LoVo (cell line): ENCODE measurements around the gene FLACC1.
"Not testable (repeated sequence)": the region's sequence is repeated elsewhere in the genome, so short reads cannot be mapped to it uniquely, and the experiment has no call there.

Source experiments
- DNase-seq: peaks from one replicate; pipeline ENCODE4 v3.0.0-alpha.2; 2016; ENCODE audit warnings: low spot score

The FLACC1 gene, protein sequence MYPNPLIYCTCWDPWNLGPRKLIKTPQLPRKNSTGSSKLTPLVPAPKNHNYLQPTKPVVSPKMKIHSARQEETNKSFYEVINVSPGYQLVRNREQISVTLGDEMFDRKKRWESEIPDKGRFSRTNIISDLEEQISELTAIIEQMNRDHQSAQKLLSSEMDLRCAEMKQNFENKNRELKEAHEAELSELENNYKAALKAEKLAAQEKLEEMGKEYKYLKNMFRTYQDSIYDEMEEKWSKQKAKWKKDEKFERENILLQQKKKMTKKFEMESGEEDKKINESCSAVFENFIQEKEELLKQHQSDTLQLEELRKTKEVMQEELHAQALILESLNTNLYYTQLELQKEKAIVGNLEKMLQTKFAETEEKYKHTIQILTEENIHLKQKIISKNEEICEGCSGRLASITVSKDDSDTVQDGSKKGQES

DNA sequence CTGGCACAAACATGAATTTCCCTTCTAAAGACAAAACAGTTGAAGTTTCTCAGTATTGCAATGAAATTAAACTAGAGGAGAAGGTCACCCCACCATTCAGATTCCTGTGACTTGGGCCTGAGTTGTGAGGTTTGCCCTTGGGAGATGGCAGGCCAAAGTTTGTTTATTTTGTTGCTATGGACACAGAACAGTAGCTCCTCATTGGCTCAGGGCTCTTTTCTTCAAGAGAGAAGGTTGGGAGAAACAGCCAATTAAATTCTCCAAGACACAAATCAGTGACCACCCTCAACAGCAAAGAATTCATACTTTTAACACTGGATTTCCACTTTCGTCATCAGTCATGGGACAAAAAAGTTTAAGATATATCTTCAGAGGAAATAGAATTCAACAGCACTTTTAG lies at the start of gene FLACC1:
FLACC1 (minus strand) TSS at position 125 of the 400 bp plus-strand sequence. CDS start 5,941 bp downstream, outside the sequence.
- no peak for DNase-seq

DNA sequence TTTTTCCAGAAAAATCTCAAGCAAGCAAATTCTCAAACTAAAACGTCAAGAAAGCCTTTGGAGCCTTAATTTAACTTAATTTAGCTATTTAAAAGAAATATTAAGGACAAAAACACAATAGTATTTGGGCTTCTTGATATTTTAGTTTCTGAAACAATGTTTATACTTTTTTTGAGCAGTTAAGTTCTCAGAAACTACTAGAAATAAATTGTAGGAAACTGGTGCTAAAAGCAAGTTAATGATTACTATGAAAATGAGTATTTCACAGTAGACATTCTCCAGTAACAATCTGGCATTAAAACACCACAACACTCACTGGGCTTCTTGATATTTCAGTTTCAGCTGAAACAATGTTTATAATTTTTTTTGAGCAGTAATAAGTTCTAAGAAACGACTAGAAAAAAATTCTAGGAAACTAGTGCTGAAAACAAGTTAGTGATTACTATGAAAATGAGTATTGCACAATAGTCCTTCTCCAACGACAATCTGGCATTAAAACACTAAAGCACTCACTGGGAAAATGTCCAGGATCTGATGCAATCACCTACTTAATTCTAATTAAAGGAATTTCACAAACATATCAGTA lies 49.0 kb upstream of the FLACC1 start:
- DNase-seq = peak; percentile 68

DNA sequence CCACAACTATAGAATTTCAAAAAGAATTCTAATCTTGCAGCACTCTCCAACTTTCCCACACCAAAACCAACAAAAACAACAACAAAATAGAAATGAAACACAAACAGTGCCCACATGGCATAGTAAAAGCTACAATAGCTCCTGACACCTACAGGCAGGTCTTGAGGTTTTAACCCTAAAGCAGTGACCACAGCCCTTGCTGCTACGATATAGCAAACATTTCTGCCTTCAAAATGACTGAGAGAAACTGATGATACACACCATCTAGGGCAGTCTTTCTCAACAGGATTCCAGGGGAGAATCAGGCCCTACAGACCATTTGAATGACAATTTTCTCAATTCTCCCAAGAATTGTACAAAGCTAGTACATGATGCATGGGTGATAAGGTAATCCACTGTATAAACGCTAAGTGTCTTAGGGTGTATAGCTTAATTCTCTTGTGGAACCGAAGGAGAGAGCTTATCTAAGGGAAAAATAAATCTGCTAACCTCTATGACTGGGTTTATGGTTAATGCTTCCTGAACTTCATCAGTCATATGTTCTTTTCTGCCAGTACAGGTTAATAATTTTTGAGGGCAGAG lies 47.6 kb upstream of the FLACC1 start:
- DNase-seq = no peak

DNA sequence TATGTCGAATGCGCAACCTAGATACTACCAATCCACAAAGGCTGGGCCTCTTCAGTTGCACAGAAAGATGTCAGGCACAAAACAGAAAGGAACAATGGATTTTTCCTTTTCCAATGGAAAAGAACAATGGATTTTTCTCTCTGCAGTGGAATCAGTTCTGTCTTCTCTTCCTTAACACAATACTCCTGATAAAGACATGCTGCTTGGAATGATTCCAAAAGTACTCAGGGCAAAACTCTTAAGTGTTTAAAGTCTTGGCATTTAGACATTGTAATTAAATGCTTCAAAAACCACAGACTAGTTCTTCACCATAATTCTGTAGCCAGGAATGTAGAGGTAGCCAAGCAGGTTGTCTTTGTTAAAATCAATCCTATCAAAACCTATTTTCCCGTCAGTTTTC lies 46.7 kb upstream of the FLACC1 start:
- DNase-seq = peak; percentile 55

DNA sequence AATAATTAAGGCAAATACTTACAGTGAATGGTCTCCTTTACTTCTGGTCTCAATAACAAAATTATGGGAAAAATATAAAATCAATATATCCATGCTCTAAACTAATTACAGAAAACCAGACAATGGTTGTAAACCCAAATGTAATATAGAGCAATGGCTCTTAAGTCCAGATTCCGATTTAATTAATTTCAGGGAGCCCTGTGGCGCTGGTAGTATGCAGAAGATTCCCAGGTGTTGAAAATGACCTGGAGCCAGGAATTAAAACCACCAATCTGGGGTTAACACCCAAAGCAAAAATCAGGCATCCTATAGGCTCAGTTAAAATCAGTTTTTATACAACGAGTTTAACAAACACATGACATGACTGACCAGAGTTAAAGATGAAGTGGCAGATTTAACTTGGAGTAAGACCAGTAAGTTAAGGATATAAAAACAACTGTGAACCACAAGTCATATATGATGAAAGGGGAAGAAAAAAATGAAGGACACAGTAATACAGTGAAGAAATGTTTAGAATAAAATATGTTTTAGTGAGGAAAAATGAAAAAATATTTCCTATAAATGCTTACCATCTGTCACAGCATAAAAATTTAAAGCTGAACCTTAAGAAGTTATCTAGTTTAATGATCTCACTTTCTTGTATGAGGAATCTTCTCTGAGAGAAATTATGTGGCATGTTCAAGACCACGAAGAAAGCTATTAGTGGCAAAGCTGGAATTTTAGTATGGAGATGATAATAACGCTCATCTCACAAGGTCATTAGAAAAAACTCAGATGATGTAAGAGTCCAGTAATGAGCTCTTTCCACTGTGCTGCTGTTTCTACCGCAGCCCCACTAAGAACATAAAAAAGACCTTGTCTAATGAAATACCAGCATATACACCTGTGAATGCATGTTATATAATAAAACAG lies 45.8 kb upstream of the FLACC1 start:
- peak; percentile 18 for DNase-seq

DNA sequence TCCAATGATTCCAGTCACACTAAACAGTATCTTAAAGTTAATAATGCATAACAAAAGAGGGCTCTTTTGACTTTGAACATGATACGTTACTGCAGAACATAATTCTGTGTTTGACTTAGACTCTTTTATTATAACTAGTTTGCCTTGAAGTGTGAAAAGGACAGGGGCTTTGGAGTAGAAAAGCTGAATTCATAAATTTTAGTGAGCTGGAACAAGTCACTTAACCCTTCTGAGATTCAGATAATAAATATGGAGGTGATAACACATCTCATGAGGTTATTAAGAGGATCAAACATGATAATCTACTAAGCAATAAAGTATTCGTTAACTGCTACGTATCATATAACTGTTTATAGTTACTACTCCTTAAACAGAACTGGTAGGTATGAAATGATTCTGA lies 44.7 kb upstream of the FLACC1 start:
- no peak for DNase-seq

DNA sequence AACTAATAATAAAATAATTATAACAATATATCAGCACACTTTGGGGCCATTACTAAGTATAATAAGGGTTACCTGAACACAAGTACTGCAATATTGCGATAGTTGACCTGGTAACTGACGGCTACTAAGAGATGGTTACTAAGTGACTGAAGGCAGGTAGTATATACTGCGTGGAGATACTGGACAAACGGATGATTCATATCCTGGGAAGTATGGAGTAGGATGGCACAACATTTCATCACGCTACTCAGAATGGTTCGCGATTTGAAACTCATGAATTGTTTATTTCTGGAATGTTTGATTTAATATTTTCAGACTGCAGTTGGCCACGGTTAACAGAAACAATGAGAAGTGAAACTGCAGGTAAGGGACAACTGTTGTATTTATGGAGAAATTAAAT lies 39.5 kb upstream of the FLACC1 start:
- DNase-seq = no peak

DNA sequence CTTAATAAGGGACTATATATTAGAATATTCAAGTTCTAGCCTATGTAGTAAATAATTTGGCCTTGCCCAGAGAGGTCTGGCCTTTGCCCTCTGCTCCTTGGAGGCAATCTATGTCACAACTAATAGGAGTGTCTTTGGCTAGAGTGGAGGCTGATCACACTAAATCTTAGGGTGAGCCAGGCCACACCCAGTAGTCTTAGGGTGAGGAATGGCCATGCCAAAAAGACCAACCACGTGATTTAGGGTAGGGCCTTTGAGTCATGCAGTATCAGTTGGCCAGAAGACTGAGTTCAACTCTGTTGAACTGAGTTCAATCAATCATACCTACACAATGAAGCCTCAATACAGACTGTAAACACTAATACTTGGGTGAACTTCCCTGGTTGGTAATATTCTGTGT lies 26.0 kb upstream of the FLACC1 start:
- peak; percentile 37 for DNase-seq

DNA sequence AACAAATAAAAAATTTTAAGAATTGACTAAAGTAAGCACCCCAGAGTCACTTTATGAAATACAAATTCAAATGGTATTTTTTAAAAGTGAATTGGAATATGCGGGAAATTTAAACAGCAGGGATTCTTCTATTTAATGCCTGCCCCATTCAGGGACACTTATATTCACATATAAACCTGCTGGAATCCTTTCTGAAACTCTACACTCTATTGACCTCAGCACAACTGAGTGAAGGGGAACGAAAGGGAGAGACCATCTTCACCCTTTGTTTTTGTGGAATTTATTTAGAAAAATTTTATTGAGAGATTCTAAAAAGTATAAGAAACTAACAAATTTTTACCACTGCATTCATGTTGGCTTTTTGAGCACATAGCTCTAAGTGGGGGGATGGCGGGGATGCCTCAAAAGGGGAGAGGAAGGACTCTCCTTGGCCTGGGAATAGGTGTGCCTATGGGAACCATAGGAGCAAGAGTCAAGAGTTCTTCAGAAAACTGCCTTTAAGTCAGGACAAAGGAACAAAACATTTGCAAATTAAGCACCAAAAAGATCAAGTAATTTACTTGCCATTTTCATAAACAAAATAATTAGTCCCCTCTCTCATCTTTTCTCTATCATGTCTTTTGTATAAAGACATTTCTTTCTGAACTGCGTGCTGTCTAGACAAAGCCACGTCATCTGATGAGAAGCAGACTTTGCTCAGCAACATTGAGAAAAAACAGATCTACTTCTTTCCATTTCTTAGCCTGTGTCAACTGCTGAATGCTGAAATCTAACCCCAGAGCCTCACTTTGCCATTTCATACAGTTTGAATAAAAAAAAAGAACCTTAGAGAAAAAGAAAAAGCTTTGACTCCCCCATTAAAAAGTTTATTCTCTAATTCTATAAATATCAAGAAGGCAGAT lies 21.6 kb upstream of the FLACC1 start:
- DNase-seq = no peak

DNA sequence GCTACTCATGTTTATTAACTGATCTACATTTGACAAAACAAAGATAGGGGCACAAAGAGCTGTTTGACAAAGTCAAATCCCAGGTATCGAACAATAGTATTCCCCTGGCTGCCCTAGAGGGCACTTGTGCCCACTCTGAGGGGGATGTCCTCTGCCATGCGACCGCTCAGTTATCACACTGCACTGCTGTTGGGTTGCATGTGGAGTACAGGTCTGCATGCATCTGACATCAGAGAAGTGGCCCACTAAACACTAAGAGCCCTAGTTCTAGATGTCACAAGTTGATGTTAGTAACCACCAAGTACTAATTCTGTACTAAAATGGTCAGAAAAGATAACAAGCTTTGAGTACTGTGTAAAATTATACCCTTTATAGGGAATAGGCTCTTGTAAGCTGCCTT lies 20.1 kb upstream of the FLACC1 start:
- no peak for DNase-seq

DNA sequence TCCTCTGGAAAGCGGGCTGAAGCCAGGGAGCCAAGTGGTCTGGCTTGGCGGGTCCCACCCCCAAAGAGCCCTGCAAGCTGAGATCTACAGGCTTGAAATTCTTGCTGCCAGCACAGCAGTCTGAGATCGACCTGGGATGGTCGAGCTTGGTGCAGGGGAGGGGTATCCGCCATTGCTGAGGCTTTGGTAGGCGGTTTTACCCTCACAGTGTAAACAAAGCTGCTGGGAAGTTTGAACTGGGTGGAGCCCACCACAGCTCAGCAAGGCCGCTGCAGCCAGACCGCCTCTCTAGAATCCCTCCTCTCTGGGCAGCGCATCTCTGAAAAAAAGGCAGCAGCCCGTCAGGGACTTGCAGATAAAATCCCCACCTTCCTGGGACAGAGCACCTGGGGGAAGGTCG lies 12.6 kb upstream of the FLACC1 start:
- DNase-seq = no peak

DNA sequence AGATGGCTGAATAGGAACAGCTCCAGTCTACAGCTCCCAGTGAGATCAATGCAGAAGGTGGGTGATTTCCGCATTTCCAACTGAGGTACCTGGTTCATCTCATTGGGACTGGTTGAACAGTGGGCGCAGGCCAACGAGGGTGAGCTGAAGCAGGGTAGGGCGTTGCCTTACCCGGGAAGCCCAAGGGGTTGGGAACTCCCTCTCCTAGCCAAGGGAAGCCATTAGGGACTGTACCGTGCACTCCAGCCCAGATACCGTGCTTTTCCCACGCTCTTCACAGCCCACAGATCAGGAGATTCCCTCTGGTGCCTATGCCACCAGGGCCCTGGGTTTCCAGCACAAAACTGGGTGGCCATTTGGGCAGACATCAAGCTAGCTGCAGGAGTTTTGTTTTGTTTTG lies 12.2 kb upstream of the FLACC1 start:
- not testable (repeated sequence) for DNase-seq

DNA sequence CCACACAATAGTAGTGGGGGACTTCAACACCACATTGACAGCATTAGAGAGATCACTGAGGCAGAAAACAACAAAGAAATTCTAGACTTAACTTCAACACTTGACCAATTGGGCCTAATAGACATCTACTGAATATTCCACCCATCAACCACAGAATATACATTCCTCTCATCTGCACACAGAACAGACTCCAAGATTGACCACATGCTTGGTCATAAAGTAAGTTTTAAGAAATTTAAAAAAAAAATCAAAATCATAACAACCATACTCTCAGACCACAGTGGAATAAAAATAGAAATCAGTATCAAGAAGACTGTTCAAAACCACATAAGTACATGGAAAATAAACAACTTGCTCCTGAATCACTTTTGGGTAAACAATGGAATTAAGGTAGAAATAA lies 9.0 kb upstream of the FLACC1 start:
- DNase-seq = no peak

DNA sequence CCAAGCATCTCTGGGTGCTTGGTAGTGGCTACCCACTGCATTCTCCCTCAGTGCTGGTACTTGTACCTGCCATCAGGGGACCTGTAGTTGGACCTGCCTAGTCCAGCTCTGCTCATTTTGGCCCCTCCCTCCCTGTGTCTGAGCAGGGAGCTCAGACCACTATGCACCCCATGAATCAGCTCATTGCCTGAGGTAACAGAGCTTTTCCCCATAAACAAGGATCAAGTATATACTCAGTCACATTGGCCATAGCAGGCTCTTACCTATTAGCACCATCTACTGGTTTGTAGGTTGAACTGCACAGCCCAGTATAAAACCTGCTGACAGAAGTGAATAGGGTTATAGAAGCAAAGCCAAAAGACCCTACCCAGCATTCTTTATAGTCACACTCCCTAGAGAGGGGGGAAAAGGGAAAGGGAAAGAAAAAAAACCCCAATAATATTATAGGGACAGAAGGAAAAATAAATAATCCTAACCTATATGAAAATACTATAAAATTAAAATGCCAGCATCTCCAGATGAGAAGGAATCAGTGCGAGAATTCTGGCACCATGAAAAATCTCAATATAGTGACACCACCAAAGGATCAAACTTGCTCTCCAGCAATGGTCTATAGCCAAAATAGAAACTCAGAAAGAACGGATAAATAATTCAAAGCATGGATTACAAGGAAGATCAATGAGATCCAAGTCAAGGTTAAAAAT lies 6.9 kb upstream of the FLACC1 start:
- peak; percentile 44 for DNase-seq

DNA sequence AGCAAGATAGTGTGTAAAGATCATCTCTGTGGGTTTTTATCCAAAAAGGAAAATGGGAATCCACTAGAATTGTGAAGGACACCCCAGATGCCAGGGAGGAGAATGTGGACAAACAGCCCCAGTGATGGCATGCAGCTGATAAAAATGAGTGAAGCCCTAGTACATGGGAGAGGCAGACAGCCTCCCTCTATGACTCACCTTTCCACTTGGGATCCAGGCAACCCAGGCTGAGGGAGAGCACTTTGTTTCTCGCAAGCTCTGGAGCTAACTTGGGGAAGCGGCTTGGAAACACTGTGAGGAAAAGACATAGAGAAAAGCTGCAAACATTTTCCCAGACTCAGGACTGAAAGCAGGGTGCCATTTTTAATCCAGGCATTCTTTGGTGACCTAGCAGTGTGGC lies 5.3 kb upstream of the FLACC1 start:
- no peak for DNase-seq

DNA sequence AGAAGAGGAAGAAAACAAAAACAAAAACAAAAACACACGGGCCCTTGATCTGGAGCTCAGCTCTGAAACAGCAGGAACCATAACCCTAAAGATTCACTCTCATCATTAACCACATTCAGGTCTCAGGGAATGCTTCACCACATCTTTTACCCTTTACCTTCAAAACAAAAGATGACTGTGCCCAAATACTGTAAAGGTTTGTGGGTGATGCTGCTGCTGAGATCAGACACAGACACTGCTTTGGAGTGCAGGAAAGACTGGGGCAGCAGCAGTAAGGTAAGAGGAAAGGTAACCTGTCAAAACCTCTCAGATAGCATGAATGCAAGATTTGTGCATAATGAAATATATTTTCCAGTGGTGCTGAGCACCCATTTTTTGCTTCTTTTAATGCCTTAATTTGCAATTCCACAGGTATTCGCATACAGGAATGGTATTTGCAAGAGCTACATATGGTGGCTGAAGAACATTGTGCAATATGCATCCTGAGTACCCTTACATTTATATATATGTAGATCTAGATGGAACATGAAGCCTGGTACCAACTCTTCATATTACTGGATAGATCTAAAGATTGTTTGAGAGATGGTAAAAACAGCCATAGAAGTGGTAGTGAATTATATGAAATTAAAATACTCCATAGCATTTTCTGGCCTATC lies 4.1 kb upstream of the FLACC1 start:
- DNase-seq = no peak

DNA sequence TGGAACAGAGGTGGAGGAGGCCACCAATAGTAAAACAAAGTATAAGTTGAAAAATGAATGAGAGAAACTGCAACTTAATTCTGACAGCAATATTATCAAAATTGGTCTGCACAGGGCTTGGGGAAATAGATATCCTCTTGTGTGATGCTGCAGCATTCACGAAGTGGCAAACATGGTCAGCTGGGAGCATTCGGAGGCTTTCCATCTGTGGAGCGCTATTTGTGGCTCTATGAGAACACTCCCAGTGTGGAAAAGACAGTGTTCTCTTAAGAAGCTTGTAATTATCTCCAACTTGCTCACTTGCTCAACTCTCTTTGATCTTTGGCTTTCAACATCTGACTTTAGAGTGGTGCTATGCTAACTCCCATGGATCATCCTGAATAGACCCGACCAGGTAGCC lies 3.1 kb upstream of the FLACC1 start:
- no peak for DNase-seq

DNA sequence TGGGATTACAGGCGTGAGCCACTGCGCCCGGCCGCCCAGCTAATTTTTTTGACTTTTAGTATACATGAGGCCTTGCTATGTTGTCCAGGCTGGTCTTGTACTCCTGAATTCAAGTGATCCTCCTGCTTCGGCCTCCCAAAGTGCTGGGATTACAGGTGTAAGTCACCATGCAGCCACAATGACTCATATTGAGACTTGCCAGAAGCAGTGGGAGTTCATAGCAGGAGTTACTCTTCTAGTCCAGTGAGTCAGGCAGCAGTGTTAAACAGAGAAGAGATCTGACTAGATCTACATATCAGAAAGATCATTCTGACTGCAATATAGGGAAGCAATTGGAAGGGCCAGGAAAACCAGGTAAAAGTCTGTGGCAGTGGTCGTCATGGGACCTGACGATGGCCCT lies 1.5 kb upstream of the FLACC1 start:
- DNase-seq = no peak

DNA sequence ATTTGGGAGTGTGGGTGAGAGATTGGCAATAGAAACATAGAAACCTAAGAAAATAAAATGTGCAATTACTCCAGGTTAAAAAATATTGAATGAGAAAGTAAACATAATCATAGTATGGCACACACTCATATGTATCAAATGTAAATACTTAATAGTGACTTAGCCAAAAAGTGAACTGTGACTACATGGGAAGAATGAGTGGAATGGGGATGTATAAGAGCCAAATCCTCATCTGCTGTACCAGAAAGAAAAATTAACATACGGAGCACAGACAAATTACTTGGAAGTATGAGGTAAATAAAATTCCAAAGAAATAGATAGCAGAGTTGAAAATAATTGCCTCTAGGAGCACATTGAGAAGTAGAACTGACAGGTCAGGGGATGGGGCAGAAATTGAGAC lies 4.0 kb downstream of the FLACC1 start:
- no peak for DNase-seq

DNA sequence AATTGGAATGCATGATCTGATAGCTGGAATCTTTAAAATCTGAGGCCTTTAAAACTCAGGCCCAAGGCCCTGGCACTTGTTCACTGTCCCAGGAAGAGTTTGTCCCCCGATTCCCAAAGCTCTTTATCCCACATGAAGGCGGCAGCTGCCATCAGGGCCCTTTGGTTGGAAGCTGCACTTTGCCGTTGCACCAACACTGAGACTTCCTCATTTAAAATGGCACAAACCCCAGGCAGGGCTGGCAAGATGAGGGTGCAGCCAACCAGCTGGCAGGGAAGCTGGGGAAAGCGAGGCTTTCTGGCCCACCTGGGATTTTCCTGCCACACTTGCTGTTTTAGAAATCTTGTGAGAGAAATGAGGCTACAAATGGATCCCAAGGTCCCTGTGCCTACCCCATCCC lies 6.3 kb downstream of the FLACC1 start:
- no peak for DNase-seq
